T-helper 1 cell treated with Interleukin-12 subunit alpha and Interleukin-12 subunit beta and Interleukin-4 antibody, amounts not matched to agents 30 ng/mL and 1 ng/mL, for 36 hours (primary cell): ENCODE results near the gene SMIM29. TPM values are rescaled to one million over a fixed set of nuclear protein-coding genes. Genes with fewer than 3 reads are reported as not detected.

Experiments used
- intact Hi-C: fragments of 100-400 bp; cut with micrococcal nuclease; formaldehyde crosslinking; loops from one replicate; pipeline ENCODE4 v1.15.1; 2024
- total RNA-seq: library from RNA; stranded (reverse); gene quantifications from 2 replicates; pipeline ENCODE4 v1.2.3, GENCODE V29; 2022

SMIM29 gene
- total RNA-seq, 1 donor from 2014 or later: 31.4 TPM

DNA sequence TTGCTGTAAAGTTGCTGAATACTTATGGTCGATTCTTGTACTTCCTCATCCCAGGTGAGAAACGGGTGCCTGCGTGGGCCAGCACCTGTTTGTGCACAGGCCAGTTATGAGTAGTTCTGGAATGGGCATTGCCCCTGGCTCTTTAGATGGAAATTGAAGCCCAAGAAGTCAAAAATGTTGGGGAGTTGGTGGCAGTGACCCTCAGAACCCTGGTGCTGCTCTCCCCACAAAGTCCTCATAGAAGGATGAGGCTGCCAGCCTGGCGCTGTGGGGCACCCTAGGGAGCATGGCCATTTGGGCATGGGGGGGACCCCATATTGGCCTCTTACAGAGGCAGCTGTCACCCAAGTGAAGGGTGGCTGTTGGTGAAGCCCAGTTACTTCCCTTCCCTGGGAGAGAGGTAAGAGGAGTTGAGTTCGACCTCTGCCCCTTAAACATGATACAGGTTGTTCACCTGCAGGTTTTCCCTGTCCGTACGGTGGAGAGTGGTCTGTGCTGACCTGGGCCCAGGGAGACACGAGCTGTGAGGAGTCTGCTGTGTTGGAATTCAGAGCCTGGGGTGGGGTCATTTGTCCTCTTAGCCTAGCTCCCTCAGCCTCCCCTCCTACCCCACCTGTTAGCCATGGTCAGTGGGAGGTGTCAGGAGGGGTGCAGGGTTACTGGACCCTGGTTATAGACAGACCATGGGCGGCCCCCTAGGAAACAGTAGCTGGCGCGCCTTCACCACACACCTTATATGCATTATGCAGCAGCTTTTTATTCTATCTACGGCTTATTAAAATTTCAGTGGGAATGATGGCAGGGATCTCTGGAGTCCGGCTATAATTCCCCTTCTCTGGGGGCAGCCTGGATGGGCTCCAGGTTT lies 7.2 kb downstream of the SMIM29 start:
- intact Hi-C loops: no loop called here

DNA sequence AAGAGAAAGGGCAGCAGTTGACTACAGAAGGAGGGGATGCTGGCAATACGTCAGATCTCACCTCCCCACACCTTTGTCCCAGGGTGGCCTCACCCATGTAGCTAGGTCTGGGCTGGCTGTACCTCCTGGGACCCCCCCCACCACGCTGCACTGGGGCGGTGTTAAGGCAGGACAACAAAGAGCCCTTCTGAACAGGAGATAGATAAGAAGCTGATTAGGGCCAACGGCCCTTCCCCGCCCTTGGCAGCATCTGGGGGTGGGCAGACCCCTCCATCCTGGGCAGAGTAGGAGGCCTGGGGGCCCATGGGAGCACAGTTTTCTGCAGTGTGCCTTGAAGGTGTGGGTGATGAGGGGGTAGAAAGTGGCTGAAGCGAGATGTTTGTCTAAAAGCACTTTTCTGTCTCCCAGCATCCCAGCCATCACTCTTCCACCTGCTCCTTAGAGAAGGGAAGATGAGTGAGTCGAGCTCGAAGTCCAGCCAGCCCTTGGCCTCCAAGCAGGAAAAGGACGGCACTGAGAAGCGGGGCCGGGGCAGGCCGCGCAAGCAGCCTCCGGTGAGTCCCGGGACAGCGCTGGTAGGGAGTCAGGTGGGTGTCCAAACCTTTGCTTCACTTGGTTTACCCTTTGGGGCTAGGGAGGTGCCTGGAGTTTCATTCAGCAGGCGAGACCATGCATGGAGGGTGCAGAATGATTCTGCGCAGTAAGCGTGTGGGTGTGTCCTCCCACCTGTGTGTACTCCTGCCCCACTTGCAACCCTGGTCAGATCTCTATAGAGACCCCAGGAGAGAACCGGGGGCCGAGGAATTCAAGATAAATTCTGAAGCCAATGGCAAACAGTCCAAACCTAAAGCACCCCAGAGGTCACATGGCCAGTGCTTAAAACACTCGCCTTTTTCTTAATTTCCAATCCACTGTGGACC lies 8.2 kb downstream of the SMIM29 start:
- intact Hi-C loops: no loop called here

DNA sequence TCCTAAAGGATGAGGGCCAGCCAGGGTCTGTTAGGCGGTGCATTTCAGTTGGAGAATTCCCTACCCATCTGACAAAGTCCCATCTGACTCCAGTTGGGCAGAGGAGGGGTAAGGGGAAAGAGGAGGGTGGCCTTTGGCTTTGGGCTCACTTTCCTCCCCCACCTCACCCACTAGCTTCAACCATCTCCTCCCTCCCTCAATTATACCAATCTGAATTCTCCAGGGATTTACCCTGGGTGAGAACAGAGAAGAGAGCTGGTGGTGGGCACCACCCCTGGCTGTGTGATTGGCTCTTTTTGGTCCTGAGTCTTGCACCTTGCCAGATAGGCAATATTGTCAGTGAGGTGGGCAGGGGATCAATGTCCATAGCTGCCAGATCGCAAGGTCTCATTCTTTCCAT lies 8.9 kb downstream of the SMIM29 start:
- intact Hi-C loops: loop anchor here (5.0 to 10.0 kb wide), 4 partner anchors 58 to 825 kb away; partner anchors contain the start of genes CUTA, ILRUN and PHF1

DNA sequence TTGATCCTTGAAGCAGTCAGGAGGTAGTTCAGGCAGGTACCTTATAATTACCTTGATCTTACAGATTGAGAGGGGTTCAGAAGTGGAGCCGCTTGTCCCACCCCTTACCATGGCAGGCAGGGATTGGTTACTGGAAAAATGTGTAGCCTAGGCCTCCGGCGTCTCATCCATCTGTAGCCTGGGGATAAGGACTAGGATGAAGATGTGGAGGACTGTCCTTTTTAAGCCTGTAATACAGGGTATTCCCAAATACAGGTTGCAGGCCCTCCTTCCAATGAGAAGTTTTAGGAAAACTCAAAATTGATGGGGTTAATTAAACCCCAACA lies 9.3 kb downstream of the SMIM29 start:
- intact Hi-C loops: loop anchor here (5.0 to 10.0 kb wide), 4 partner anchors 57 to 825 kb away; partner anchors contain the start of genes CUTA, ILRUN and PHF1

DNA sequence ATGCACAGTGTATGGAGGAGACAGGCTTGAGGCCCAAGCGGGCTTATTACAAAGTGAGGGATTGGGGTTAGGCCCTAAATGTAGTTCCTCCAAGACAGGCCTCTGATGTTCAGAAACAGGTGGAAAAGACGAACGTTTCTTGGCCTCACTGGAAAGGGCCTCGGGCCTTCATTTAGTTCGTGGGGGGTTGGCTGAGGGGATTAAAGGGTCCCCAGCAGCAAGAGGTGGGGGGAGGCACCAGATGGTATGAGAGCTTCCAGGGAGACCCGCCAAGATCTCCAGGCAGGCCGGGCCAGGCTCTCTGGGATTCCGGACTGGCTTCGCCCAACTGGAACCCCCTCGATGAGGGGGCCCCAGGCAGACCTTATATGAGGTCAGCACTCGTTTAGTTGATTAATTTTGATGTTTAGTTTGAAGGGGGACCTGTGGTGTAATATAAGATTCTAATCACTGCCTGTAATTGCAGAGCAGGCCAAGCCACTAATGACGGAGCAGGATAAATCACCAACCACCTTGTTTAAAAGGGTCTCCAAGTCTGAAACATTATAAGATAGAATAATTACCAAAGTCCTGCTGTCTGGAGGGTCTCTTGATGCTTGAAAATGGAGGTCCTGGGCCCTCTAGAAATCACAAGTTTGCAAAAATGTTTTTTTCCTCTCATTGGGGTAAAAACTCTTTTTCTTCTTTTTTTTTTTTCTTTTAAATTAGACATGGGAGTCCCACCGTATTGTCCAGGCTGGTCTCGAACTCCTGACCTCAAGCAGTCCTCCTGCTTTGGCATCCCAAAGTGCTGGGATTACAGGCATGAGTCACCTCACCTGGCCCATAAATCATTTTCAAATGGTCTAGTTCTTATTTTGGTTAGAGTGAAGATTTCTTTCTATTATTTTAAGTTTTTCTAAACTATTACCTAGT lies 10.0 kb downstream of the SMIM29 start:
- intact Hi-C loops: loop anchor here (5.0 to 10.0 kb wide), 4 partner anchors 57 to 824 kb away; partner anchors contain the start of genes CUTA, ILRUN and PHF1

DNA sequence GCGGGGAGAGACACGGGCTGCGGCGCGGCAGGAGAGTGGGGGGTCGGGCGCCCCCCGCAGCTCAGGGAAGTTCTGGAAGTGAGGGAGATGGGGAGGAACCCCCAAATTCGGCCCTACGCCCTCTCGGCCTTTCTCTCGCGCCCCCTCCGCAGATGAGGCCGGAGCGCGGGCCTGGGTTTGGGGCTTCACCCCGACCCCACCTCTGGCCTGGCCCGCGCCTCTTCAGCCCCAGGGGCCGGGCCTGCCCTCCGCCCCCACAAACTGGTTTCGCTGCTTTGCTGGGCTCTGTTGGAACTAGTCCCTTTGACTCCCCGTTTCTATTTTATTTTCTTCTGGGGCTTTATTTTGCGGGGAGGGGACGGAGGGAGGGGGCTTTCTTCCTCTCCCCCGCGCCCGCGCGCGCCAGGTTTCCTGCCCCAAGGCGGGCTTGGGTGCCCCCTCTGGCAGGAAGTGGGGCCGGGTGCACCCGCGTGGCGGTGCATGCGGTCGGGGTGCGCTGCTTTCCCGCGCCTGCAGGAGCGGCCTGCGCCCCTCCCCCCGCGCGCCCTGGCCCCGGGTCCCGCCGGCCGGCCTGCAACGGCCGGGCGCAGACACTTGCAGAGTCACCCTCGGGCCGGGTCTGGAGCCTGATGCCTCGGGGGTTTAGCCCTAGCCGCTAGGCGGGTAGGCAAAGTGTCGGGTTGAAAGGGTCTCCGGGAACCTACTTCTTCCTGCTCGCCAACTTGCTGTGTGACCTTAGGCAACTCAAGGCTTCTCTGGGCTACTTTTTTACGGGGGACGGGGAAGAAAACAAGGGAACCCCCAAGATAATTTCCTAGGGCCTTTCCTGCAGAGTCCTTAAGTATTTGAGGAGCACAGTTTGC lies 10.9 kb downstream of the SMIM29 start:
- intact Hi-C loops: loop anchor here (5.0 to 10.0 kb wide), 4 partner anchors 56 to 823 kb away; partner anchors contain the start of genes CUTA, ILRUN and PHF1

DNA sequence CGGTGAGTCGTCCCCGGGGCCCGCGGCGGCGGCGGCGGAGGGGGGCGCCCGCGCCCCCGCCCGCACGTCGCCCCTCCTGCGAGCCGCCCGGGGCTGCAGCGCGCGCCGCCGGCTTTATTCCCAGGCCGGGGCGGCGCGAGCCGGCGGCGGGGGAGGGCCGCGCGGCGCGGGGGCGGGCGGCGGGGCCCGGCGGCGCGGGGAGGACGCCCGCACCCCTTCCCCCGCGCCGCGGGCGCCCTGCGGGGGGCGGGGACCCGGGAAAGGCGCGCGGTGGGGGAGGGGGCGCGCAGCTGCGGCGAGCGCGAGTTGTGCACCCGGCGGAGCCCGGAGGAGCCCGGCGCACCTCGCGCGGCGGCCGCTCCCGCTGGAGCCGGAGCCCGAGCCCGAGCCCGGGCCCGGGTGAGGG lies 11.5 kb downstream of the SMIM29 start:
- intact Hi-C loops: loop anchor here (5.0 to 10.0 kb wide), 4 partner anchors 55 to 823 kb away; partner anchors contain the start of genes CUTA, ILRUN and PHF1

DNA sequence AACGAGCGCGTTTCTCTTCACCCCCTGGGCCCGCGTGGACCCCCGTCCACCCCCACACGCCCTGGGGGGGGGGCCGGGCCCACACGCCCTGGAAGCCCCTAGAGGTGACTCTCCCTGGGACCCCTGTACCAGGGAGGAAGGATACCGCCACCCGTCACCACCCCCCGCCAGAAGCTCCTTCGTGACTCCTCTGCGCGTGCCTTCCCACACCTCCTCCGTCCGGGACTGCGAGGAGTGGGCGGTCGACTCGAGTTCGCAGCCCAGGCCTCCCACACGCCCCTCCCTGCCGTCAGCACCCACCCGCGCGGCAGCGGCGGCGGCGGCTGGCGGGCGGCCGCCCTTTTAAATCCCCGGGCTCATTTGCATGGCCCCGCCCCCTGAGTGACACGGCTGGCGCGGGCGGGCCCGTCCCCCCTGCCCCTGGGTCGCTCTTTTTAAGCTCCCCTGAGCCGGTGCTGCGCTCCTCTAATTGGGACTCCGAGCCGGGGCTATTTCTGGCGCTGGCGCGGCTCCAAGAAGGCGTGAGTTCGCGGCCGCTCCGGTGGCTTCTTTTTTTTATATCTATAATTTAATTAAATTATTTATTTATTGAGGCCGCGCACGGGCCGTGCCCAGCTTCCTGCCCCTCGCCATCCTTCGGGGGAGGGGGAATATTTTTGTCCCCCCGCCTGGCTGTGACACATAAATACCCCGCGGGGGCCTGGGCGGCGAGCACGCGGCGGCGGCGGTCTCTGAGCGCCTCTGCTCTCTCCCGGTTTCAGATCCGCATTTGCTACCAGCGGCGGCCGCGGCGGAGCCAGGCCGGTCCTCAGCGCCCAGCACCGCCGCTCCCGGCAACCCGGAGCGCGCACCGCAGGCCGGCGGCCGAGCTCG lies 12.1 kb downstream of the SMIM29 start, which contains the start of gene HMGA1:
HMGA1 (plus strand) TSS at position 431 of the 873 bp plus-strand sequence. CDS start 3,908 bp downstream, outside the sequence.
- intact Hi-C loops: loop anchor here (1.0 to 10.0 kb wide), 10 partner anchors 12 to 822 kb away; partner anchors contain the start of genes CUTA, ILRUN, NUDT3 and PHF1

DNA sequence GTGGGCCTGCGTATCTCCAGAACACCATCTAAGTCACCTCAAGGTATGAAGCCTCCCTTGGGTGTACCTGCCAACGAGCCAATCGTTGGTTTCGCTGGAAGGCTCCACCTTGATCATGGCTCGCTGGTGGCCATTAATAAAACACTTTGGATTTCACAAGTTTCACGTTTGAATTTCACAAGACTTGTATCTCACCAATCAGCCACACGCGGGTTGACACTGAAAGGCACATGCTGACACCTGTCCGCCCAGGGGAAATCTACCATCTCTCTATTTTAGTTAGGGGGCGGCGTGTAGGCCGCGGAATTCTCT lies 12.7 kb downstream of the SMIM29 start:
- intact Hi-C loops: loop anchor here (1.0 to 10.0 kb wide), 10 partner anchors 12 to 821 kb away; partner anchors contain the start of genes CUTA, ILRUN, NUDT3 and PHF1

DNA sequence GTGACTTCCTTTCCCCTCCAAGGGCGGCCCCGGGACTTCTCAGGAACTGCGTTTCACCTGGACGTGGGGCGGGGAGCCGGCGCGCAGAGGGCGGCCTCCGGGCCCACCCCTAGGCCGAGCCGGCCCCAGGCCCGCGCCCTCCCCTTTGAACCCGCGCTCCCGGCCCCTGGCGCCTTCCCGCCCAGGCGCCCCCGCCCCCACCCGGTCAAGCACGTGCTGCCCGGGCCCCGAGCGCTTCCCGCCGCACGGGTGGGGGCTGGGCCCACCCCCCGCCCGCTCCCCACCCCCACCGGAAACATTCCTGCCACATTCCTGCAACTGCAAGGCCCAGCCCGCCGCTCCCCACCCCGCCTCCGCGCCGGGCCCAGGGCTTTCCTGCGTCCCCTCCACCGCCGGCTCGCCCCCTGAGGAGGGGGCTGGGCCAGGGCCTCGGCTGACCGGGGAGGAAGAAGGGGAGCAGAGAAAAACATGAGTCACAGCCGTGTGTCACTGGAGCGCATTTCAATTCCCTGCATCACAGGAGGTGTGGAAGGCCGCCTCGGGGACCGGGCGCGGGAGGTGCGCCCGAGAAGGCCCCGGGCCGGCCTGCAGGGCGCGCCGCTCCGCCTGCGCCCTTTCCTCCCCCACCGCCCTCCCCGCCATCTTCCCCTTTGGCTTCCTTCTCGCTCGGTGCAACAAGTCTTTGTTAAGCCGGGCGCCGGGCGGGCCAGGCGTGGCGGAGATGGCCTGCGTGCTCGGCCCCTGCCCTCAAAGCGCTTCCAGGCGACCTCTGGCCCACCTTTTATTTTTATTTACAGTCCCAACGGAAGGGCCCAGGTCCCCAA lies 13.3 kb downstream of the SMIM29 start:
- intact Hi-C loops: loop anchor here (1.0 to 10.0 kb wide), 10 partner anchors 11 to 821 kb away; partner anchors contain the start of genes CUTA, ILRUN, NUDT3 and PHF1

DNA sequence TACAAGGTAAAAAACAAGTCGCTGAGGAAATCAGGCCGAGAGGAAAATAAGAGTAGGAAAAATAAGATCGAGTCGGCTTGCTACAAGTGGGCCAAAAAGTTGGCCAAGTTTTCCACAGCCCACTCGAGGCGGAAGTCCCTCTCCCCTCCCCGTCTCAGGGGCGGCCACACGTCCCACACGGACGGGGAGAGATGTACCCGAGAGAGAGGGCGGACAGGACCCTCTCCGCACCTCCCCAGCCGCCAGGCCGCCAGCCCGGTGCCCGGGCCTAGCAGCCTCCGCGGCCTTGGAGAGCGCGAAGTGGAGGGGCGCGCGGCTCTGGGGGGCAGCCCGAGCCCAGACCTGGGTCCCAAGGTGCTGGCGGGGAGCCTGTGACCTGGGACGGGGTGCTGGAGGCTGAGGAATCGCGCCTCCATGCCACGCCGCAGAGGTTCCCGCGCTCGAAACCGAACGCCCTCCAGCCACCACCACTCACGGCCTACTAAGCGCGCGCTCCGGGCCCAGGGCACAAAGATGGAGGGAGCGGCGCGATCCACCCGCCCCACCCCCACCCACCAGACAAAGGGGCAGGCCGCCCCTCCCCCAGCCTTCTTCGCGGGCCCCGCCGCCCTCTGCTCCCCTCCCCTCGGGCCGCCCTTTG lies 14.0 kb downstream of the SMIM29 start:
- intact Hi-C loops: loop anchor here (5.0 to 10.0 kb wide), 4 partner anchors 52 to 820 kb away; partner anchors contain the start of genes CUTA, ILRUN and PHF1

DNA sequence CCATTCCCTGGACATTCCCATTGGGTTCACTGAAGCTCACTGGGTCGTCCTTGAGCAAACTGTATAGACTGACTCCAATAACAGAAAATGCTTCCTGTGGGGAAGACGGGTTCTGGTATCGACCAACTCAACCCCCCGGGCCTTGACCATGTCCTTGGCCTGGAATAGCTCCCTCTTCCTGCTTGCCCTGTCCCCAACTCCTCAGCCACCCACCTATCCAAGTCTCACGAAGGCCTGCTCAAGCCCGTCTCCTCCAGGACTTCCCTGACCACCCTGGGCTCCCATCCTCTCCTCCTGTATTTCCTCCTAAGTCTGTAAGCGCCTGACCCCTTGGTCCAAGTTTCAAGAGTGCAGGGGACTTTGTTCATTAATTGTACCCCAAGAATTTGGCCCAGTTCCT lies 14.9 kb downstream of the SMIM29 start:
- intact Hi-C loops: loop anchor here (10.0 kb wide), 1 partner anchor 819 kb away; the partner anchor contains the start of genes CUTA and PHF1

DNA sequence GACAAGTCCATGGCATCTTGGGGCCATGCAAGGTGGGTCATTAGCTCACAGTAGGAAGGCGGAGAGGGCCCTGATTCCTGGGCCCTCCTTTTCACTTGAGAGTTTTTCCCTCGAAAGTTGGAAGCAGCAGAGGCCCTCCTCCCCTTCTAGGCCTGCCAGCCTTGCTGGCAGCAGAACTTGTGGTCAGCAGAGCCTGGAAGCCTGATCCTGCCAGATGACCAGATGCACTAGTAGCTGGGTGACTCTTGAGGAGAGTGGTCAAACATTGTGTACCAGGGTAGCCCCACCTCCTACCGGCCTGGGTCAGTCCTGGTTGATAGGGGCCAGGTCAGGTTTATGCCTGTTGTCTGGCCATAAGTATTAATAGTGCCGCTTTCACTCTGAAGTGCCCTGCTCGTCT lies 15.9 kb downstream of the SMIM29 start:
- intact Hi-C loops: loop anchor here (10.0 kb wide), 1 partner anchor 818 kb away; the partner anchor contains the start of genes CUTA and PHF1

DNA sequence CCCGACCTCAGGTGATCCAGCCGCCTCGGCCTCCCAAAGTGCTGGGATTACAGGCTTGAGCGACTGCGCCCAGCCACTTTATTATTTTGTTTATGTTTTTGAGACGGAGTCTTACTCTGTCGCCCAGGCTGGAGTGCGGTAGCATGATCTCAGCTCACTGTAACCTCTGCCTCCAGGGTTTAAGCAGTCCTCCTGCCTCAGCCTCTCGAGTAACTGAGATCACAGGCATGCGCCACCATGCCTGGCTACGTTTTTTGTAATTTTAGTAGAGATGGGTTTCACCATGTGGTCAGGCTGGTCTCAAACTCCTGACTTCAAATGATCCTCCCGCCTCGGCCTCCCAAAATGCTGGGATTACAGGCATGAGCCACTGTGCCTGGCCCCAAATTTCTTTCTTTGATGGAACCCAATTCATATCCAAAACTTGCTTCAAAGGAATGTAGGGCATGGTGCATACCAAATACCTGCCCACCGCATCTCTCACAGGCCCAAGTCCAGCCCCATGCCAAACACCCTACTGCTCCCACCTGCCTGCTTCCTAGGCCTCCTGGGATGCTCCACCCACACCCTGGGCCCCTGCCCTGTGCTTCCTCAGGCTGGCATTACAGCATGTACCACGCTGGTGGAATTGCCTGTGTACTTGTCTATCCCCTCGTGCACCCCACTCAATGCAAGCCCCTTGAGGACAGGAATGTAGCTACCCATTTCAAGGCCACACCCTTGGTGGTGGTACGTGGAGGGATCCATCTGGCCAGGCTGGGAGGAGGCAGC lies 17.1 kb downstream of the SMIM29 start:
- intact Hi-C loops: loop anchor here (10.0 kb wide), 1 partner anchor 817 kb away; the partner anchor contains the start of genes CUTA and PHF1

DNA sequence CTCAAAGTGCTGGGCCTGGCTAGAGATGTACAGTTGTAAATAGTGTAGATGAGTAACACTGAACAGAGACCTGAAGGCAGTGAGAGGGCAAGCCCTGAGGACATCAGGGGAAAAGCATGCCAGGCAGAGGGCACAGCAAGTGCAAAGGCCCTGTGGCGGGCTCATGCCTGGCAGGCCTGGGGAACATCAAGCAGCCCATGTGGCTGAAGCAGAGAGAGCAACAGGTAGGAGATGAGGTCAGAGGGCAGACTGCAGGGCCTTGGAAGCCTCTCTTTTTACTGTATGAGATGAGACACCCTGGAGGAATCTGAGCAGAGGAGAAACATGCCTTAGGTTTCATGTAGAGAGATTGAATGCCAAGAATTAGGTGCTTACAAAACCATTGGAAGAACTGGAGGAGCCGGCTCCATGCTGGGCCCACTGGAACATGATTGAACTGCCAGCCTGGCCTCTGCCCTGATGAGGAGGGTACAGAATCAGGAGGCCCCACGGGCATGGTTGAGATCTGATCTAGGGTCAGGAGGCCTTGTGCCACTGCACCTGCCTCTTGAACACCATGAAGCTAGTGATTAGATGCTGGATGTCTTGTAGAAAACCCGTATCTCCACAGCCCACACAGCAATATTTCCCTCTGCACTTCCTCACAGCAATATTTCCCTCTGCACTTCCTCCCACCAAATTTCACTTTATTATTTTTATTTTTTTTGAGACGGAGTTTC lies 18.0 kb downstream of the SMIM29 start:
- intact Hi-C loops: loop anchor here (10.0 kb wide), 1 partner anchor 816 kb away; the partner anchor contains the start of genes CUTA and PHF1
